HepG2 (cell line): ENCODE measurements around the gene MATR3. TPM values are rescaled to one million over a fixed set of nuclear protein-coding genes. Genes with fewer than 3 reads are reported as not detected.

Experiments
- ARID5B ChIP-seq: IDR thresholded peaks from 2 replicates; pipeline ENCODE4 v1.4.0; 2020; ENCODE audit warnings: mild to moderate bottlenecking, missing genetic modification reagents
- BCLAF1 ChIP-seq: fragments of 450-650 bp; IDR thresholded peaks from 2 replicates; pipeline ENCODE4 v1.6.1; 2017; ENCODE audit warnings: mild to moderate bottlenecking
- CENPBD1 ChIP-seq: sonication (generic); formaldehyde crosslinking; IDR thresholded peaks from 2 replicates; pipeline ENCODE4 v1.8.0; 2022; ENCODE audit warnings: missing genetic modification reagents, low read depth, mild to moderate bottlenecking, borderline replicate concordance
- NAIF1 ChIP-seq: sonication (generic); formaldehyde crosslinking; IDR thresholded peaks from 2 replicates; pipeline ENCODE4 v1.5.0; 2020; ENCODE audit warnings: mild to moderate bottlenecking, missing genetic modification reagents, borderline replicate concordance
- PHF8 ChIP-seq: sonication (generic); formaldehyde crosslinking; IDR thresholded peaks from 2 replicates; pipeline ENCODE4 v1.5.0; 2020; ENCODE audit warnings: missing genetic modification reagents
- PLSCR1 ChIP-seq: sonication (generic); formaldehyde crosslinking; IDR thresholded peaks from 2 replicates; pipeline ENCODE4 v1.5.0; 2020; ENCODE audit warnings: missing genetic modification reagents, mild to moderate bottlenecking, borderline replicate concordance
- SKI ChIP-seq: fragments of 450-650 bp; IDR thresholded peaks from one replicate; pipeline ENCODE4 v1.6.1; 2018; ENCODE audit warnings: mild to moderate bottlenecking; ENCODE audit not compliant: partially characterized antibody
- ZBTB33 ChIP-seq: sonication (generic); formaldehyde crosslinking; IDR thresholded peaks from 2 replicates; pipeline ENCODE4 v1.4.0; 2020; ENCODE audit warnings: missing genetic modification reagents
- ZFP41 ChIP-seq: sonication (generic); formaldehyde crosslinking; IDR thresholded peaks from 2 replicates; pipeline ENCODE4 v1.4.0; 2020; ENCODE audit warnings: mild to moderate bottlenecking, missing genetic modification reagents, borderline replicate concordance
- ZNF18 ChIP-seq: sonication (generic); formaldehyde crosslinking; IDR thresholded peaks from 2 replicates; pipeline ENCODE4 v1.8.0; 2022; ENCODE audit warnings: mild to moderate bottlenecking, missing genetic modification reagents; ENCODE audit not compliant: insufficient replicate concordance
- ZNF605 ChIP-seq: sonication (generic); formaldehyde crosslinking; IDR thresholded peaks from 2 replicates; pipeline ENCODE4 v1.8.0; 2022; ENCODE audit warnings: mild to moderate bottlenecking, missing genetic modification reagents
- ZNF619 ChIP-seq: sonication (generic); formaldehyde crosslinking; IDR thresholded peaks from 2 replicates; pipeline ENCODE4 v1.4.0; 2020; ENCODE audit warnings: mild to moderate bottlenecking, missing genetic modification reagents
- ZNF639 ChIP-seq: conservative IDR thresholded peaks from 2 replicates; pipeline ENCODE4 v1.6.1; 2018; ENCODE audit warnings: missing genetic modification reagents
- polyA plus RNA-seq, 8 experiments: library from polyadenylated mRNA; depleted of rRNA in 3 of 8; stranded (reverse) in 7 of 8; unstranded in 1 of 8; fragments of >200 nt; fragmentation: Illumina TruSeq in 4 of 8; extraction: Trizol in 4 of 8; gene quantifications; 2 replicates each; pipeline versions ENCODE4 v1.2.1 to v1.2.3, GENCODE V29; 2011 to 2016; ENCODE audit warnings: low read depth in 4 of 8, missing spikeins in 1 of 8, mixed read lengths in 1 of 8; ENCODE audit not compliant: insufficient read depth in 1 of 8
- total RNA-seq, 5 experiments: library from RNA; depleted of rRNA; stranded (reverse); fragments of >200 nt; fragmentation: Illumina TruSeq; extraction: Trizol; gene quantifications; 2 replicates each; pipeline ENCODE4 v1.2.3, GENCODE V29; 2016; ENCODE audit warnings: low read depth in 1 of 5

The MATR3 gene
- total and polyA plus RNA-seq, 2 of the 13 experiments (the other 11 are each of a cell fraction or from before 2014, with no cell fraction given): 94.2 to 341 TPM

- TF ChIP-seq ZNF619 (CRISPR knock-in tag) (0 out of 2 replicates have a peak, but pooled peaks have one; percentile 23), BCLAF1 (no peak), ZNF605 (CRISPR knock-in tag) (peak; percentile 95), NAIF1 (peak; percentile 73; the same call in 1 of the 2 replicates), SKI (no peak), PHF8 (CRISPR knock-in tag) (peak; percentile 88), ZFP41 (CRISPR knock-in tag) (no peak), ARID5B (CRISPR knock-in tag) (peak; percentile 60), CENPBD1 (CRISPR knock-in tag) (no peak; the same call in 1 of the 2 replicates), PLSCR1 (CRISPR knock-in tag) (no peak), ZNF18 (CRISPR knock-in tag) (no peak), ZNF639 (no peak), ZBTB33 (CRISPR knock-in tag) (no peak; the same call in 1 of the 2 replicates)
These were observed 48.3 kb downstream of the MATR3 start, which contains the start of gene PAIP2 (continued) for GRCh38 chr5:139341689-139342422.
